Activated CD4-positive, alpha-beta T cell treated with anti-CD3 and anti-CD28 coated beads for 1 hour (primary cell): ENCODE data around the gene TOP1.
"Not testable (repeated sequence)": the region's sequence is repeated elsewhere in the genome, so short reads cannot be mapped to it uniquely, and the experiment has no call there.

Experiments used
- DNase-seq: peaks from one replicate; pipeline ENCODE4 v3.0.0-alpha.2; 2020

Gene TOP1

GRCh38 chr20:41095110-41095969 is 66.7 kb downstream of the TOP1 start:
- DNase-seq = peak; percentile 36

DNA sequence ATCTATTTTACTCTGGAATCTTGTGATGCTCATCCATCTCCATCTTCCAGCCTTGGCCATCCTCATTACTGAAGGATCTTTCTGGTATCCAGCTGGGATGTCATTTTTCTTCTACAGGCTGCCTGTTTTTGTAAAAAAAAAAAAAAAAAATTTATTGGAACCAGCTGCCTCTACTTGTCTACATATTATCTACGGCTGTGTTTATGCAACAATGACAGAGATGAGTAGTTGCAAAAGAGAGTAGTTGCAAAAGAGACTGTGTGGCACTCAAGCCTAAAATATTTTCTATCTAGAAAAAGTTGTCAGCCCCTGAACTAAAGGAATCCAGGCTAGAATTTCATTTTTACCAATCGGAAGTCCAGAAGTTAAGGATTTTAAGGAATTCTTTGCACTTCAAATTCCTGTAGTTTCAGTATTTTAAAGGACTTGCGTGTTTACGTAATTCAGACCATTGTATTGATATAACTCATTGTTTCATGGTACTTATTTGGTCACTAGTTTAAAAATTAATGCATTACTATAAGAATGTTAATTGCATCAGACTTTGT is 70.2 kb downstream of the TOP1 start:
- no peak for DNase-seq

GRCh38 chr20:41100001-41100480 is 71.4 kb downstream of the TOP1 start:
- DNase-seq = no peak

DNA sequence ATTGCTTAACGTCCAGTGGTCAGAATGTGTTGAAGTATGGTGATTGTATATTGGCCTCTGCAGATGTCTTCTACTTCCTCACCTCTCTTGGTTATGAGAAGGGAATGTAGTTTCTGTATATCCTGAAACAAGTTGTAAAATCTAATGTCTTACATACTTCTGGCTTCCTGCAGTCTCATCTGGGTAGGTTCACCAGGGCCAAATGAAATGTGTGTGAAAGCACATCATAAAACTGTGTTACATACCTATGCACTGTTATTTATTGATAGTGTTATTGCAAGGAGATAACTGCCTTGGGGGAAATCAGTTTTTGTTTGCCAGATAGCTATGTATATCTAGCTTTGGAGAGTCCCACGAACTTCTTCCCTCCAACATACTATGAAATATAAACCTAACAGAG is 73.0 kb downstream of the TOP1 start:
- DNase-seq = no peak

- DNase-seq = no peak
Measured at GRCh38 chr20:41108531-41108930, 79.9 kb downstream of the TOP1 start.

- DNase-seq = no peak
Measured at GRCh38 chr20:41110012-41110411, 81.4 kb downstream of the TOP1 start.

DNA sequence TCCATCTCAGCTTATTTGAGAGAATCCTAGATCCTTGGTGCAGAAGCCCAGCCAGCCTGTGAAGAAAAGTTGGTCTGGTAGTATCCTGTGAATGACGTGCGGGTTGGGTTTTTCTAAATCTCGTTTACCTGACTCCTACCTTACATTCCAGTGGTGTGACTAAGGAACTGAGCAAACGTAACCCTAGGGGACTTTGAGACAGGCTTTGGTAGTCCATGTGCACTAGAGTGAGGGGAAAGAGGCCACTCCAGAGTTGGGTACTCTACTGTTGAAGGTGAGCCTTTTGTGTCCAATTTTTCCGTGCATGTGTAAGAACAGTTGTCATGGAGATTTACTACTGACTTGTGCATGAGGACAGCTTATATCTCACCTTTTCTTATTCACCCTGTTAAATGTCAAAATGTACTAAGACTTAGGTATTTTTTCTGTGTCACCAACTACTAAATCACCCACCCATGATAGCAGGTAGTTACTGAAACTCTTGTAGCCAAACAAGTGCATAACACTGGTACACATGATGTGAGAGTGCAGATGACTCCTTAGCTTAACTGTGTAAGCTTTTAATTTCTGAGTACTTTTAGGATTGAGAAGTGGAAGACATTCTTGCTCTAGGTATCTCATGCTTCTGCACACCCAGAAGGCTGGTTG is 82.4 kb downstream of the TOP1 start:
- DNase-seq = no peak

DNA sequence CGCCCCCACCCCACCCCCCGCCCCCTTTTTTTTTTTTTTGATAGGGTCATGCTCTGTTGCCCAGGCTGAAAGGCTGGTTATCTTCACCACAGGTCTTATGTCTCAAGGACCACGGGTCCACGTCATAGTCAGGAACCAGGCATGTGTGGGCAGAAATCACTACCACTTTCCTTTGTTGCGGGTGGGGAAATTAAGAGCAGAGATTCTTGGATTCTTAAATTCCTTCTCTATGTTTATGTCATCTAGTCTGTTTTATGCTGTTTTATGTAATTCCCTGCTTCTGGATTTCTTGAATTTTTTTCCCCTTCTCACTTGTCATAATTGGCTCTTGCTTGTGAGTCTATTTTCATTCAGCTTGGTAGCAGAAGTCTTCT is 82.9 kb downstream of the TOP1 start:
- DNase-seq = no peak

DNA sequence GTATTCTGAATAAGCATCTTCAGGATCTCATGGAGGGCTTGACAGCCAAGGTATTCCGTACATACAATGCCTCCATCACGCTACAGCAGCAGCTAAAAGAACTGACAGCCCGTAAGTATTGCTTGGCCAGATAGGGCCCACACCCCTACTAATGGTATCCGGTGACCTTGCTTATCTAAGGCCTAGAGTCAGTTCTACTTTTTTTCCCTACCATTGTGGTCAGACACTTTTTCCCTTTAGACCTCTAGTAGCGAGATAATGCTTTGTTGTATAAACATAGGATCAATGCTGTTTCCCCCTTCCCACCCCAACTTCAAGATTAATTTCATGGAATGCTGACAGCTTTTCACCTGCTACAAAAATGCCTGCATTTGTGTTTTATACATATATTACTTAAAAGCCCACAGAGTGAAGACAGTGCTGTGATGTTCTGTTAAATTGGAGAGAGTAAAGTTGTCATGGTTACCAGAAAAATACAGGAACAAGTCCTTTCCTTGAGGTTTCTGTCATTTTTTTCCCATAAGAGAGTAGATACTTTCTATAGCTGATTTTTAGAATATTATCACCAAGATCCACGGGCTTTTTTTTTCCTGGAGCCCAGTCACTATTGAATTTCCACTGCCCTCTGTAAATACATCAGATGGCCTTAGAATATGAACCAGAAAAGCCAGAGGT is 87.8 kb downstream of the TOP1 start:
- no peak for DNase-seq

DNA sequence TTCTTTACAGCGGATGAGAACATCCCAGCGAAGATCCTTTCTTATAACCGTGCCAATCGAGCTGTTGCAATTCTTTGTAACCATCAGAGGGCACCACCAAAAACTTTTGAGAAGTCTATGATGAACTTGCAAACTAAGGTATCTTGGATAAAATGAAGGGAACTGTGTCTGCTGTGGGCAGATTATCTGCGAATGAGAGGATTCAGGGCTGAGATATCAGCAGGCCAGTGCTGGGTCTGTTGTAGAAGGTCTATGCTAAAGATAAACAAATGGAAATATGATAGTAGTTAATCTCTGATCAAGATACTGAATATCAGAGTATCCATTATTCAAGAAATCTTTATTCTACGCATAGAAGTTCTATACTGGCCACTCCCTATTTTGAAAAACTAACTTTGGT is 89.5 kb downstream of the TOP1 start:
- not testable (repeated sequence) for DNase-seq

GRCh38 chr20:41118632-41119031 is 90.0 kb downstream of the TOP1 start:
- no peak for DNase-seq

- no peak for DNase-seq
Measured at GRCh38 chr20:41119614-41120561, 91.3 kb downstream of the TOP1 start.

- no peak for DNase-seq
Measured at GRCh38 chr20:41121399-41121798, 92.8 kb downstream of the TOP1 start.

GRCh38 chr20:41123631-41124030 is 95.0 kb downstream of the TOP1 start:
- DNase-seq = no peak

- DNase-seq = no peak
Measured at GRCh38 chr20:41124451-41125094, 96.0 kb downstream of the TOP1 start.

DNA sequence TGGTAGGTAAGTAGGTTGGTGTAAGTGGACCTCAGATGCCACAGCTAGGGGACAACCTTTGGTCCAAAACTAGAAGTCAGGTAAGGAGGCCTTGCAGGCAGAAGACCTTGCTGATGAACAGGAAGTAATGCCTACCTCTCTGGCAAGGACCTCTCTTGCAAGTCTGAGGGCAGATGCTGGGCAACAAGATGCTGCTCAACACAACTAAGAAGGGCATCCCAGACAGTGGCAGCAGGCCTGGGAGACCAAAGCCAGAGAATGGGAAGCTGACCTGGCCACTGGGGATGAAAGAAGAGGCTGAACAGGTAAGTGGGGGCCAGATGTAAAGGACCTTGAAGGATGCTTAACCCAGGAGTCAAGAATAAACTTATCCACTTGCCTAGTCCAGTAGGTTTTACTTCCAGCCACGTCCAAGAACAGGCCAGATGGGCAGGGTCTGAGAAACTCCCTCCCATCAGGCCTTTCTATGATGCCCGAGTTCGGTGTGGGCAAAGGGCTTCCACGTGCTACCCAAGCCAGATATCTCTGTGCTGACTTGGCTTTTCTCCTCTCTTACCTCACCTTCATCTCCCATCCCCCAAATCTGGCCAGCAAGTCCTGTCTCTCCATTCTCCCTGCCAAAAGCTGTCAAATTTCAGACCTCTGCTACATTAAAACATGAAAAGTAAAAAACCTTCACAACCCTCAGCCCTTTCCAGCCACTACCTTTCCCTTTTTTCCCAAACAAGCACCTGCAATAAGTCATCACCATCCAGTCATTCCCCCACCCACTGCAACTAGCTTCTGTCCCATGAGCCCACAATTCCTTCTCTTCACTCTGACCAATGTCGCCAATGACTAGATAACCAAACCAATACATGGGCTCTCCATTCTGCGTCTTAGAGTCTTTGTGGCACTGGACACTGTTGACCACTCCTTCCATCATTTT is 97.2 kb downstream of the TOP1 start:
- DNase-seq = no peak

GRCh38 chr20:41126719-41127118 is 98.1 kb downstream of the TOP1 start:
- no peak for DNase-seq

GRCh38 chr20:41128317-41128716 is 99.7 kb downstream of the TOP1 start:
- DNase-seq = not testable (repeated sequence)

- DNase-seq = no peak
Measured at GRCh38 chr20:41131594-41132387, 103.2 kb downstream of the TOP1 start.

DNA sequence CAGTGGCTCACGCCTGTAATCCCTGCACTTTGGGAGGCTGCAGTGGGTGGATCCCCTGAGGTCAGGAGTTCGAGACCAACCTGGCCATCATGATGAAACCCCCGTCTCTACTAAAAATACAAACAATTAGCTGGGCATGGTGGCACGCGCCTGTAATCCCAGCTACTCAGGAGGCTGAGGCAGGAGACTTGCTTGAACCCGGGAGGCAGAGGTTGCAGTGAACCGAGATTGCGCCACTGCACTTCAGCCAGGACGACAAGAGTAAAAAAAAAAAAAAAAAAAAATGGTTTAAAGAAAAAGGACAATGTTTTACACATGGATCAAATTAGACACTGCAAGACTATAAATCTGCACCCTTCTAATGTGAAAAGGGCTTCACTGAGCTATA is 103.8 kb downstream of the TOP1 start:
- not testable (repeated sequence) for DNase-seq
